ENCODE data around the gene CHRDL2.

GRCh38 chr11:74773476-74773875, 42.2 kb upstream of the CHRDL2 start:
- no peak for TF ChIP-seq YY1 (IDR thresholded peaks at IDR 0.05; ENCODE audit: insufficient read depth, insufficient read length)
- no peak for TF ChIP-seq SUZ12 (IDR thresholded peaks at IDR 0.05; ENCODE audit: extremely low read depth, insufficient read depth, insufficient read length)
- TF ChIP-seq ZNF274 (IDR thresholded peaks at IDR 0.05; ENCODE audit: low read depth, low read length), result no peak

Data from NT2/D1 (cell line).